GM19328 (cell line): ENCODE data around the gene FAM227B.
"Not testable (repeated sequence)": the region's sequence is repeated elsewhere in the genome, so short reads cannot be mapped to it uniquely, and the experiment has no call there.

Experiments
- ATAC-seq: cut with Tn5 transposase; IDR thresholded peaks from one replicate; pipeline ENCODE4 v1.9.1; 2021; ENCODE audit warnings: mild to moderate bottlenecking, moderate library complexity; ENCODE audit not compliant: unreplicated experiment

Gene FAM227B

GRCh38 chr15:49612240-49612639 is 8.4 kb downstream of the FAM227B start:
- not testable (repeated sequence) for ATAC-seq

GRCh38 chr15:49610157-49610918 is 10.3 kb downstream of the FAM227B start:
- ATAC-seq = no peak

GRCh38 chr15:49606594-49606993 is 14.0 kb downstream of the FAM227B start:
- no peak for ATAC-seq

- ATAC-seq = no peak
Measured at GRCh38 chr15:49605588-49605987, 15.0 kb downstream of the FAM227B start.

- no peak for ATAC-seq
Measured at GRCh38 chr15:49604625-49605409, 15.8 kb downstream of the FAM227B start.

GRCh38 chr15:49592829-49593316 is 27.7 kb downstream of the FAM227B start:
- not testable (repeated sequence) for ATAC-seq

- ATAC-seq = no peak
Measured at GRCh38 chr15:49589030-49589429, 31.6 kb downstream of the FAM227B start.

GRCh38 chr15:49573421-49573820 is 47.2 kb downstream of the FAM227B start:
- ATAC-seq = no peak

GRCh38 chr15:49570672-49571071 is 49.9 kb downstream of the FAM227B start:
- ATAC-seq = no peak

- no peak for ATAC-seq
Measured at GRCh38 chr15:49570174-49570573, 50.4 kb downstream of the FAM227B start.

GRCh38 chr15:49560045-49560444 is 60.6 kb downstream of the FAM227B start:
- ATAC-seq = no peak

- no peak for ATAC-seq
Measured at GRCh38 chr15:49558929-49559328, 61.7 kb downstream of the FAM227B start.

- no peak for ATAC-seq
Measured at GRCh38 chr15:49556437-49556836, 64.2 kb downstream of the FAM227B start.

- ATAC-seq = not testable (repeated sequence)
Measured at GRCh38 chr15:49550342-49550741, 70.3 kb downstream of the FAM227B start.

- no peak for ATAC-seq
Measured at GRCh38 chr15:49538520-49538919, 82.1 kb downstream of the FAM227B start.

- ATAC-seq = no peak
Measured at GRCh38 chr15:49530092-49530491, 90.5 kb downstream of the FAM227B start.

- no peak for ATAC-seq
Measured at GRCh38 chr15:49528289-49528688, 92.3 kb downstream of the FAM227B start.

- no peak for ATAC-seq
Measured at GRCh38 chr15:49521802-49522201, 98.8 kb downstream of the FAM227B start.

- not testable (repeated sequence) for ATAC-seq
Measured at GRCh38 chr15:49512739-49513138, 107.9 kb downstream of the FAM227B start.

GRCh38 chr15:49507261-49507660 is 113.4 kb downstream of the FAM227B start:
- ATAC-seq = no peak

GRCh38 chr15:49506341-49506740 is 114.3 kb downstream of the FAM227B start:
- no peak for ATAC-seq

- ATAC-seq = no peak
Measured at GRCh38 chr15:49501586-49501985, 119.0 kb downstream of the FAM227B start.
